HG02852 (cell line): ENCODE data around the gene DCLRE1B.

Experiments used
- ATAC-seq: cut with Tn5 transposase; IDR thresholded peaks from one replicate; pipeline ENCODE4 v1.9.1; 2021; ENCODE audit warnings: mild to moderate bottlenecking, moderate library complexity; ENCODE audit not compliant: unreplicated experiment

DCLRE1B gene

DNA sequence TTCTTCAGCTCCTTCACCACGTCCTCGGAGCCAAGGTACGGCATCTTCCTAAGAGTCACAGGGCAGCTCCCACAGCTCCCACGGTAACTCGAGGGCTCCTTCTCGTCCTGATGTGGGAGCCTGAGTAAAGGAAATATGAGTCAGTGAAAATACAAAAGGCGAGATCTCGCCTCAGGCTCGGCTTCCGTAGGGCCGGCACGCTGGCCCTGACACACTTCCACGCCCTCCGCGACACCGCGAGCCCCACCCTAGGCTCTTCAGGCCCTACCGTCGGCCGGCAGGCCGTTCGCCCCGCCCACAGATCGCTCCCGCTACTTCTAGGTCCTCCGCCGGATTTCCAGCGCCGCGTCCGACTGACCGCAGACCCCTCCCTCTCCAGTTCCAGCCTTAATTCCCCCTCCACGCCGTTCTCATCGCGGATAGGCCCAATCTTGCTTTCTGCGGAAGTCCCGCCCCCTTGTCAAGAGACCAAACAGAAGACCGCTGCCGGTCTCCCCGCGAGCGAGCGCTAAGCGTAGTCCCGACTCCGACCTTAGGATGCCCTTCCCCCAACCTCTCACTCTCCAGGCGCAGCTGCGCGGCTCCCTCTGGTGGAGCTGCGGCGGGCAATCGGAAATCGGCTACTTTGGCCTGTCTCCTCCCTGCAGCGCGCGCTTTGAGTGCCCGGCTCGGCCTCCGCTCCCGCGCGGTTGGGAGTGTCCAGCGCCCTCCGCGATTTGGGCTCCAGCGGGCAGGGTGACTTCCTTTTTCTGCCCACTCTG is at the start of gene DCLRE1B, which contains the start of gene AP4B1:
Gene DCLRE1B (plus strand): TSS at position 653 of the 761 bp plus-strand sequence. CDS start 261 bp downstream, outside the sequence.
Gene AP4B1 (minus strand): TSS at position 126 of the 761 bp plus-strand sequence. CDS start 82 bp downstream, at position 44.
- peak; percentile 86 for ATAC-seq

DNA sequence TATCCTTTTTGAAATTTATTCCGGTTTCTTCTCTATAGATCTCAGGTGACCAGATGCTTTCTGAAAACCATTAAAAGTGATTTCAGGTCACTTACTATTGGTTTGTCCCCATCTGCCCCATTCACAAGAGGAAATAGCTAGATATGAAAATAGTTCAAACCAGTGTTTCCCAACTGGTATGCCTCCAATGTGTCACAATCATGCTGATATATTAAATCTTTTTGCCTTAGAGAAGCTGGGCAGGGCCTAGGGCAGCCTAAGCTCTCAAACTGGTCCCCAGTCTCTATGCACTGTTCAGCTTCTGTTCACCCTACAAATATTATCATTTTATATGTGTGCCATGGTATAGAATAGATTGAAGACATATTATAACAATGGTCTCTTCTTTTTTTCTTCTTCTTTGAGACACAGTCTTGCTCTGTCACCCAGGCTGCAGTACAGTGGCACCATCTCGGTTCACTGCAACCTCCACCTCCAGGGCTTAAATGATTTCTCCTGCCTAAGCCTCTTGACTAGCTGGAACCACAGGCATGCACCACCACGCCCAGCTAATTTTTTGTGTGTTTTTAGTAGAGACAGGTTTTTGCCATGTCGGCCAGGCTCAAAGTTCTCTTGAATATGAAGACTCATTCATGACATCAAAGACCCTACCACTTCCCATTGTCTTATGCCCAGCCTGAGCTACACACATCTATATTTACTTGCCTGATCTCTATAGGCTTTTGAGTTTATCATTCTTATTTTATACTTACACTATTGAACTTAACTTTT is 49.3 kb upstream of the DCLRE1B start:
- no peak for ATAC-seq

DNA sequence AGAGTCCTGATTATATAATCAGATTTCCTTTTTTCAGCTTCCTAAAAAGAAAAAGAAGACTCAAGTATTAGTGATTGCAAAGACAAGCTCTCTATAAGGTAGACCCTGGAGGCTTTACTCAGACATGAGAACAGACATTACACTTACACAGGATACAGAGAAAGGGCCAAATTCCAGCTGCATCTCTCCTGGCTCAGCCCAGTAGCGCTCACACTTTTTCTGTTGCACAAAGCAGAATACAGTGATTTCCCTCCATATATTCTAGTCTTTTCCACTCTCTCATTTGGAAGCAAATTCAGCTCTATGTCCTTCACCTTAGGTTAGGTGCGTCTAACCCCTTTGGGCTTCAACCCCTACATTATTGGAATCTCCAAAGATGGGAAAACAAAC is 48.7 kb upstream of the DCLRE1B start:
- no peak for ATAC-seq

DNA sequence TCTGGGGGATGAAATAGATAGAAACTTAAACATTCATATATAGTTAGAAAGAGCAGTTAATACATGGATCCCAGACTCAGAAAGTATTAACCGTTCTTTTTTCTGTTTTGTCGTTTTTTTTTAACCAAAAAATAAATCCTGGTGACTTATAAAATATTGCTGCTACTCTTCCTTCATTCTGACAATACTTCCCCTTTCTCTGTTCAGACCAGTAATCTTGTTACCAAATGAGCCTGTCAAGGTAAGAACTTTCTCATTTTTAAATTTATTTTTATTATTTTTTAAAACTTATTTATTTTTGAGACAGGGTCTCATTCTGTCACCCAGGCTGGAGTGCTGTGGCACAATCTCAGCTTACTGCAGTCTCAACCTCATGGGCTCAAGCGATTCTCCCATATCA is 47.4 kb upstream of the DCLRE1B start:
- no peak for ATAC-seq

DNA sequence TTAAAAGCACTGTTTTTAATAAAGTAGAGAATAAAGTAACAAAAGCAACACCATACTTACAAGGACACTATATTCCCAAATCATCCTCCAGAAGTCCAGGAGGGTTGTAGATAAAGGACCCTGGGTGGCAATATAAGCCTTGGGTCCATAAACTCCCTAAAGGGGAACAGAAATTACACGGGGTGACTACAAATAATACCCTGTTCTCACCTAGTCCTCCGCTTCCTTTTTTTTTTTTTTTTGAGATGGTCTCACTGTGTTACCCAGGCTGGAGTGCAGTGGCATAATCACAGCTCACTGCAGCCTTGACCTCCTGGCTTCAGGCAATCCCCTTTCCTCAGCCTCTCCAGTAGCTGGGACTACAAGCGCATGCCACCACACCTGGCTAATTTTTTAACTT is 46.7 kb upstream of the DCLRE1B start:
- no peak for ATAC-seq

DNA sequence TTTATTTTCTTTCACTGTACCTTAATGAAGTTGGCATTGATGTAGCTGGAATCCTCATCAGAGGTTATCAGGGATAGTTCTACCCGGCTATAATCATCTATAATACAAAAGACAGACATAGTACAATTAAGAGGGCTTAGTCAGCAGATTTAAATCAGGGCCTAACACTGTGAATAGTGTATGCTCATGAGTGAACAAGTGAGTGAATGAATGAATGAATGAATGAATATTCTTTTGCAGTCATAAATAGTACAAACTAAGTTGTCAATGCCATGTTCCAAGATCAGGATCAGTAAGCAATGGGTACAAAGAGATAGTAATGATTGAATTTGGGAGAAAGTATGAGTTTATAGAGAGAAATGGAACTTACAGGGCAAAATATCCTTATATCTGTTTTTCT is 46.1 kb upstream of the DCLRE1B start:
- ATAC-seq = no peak

DNA sequence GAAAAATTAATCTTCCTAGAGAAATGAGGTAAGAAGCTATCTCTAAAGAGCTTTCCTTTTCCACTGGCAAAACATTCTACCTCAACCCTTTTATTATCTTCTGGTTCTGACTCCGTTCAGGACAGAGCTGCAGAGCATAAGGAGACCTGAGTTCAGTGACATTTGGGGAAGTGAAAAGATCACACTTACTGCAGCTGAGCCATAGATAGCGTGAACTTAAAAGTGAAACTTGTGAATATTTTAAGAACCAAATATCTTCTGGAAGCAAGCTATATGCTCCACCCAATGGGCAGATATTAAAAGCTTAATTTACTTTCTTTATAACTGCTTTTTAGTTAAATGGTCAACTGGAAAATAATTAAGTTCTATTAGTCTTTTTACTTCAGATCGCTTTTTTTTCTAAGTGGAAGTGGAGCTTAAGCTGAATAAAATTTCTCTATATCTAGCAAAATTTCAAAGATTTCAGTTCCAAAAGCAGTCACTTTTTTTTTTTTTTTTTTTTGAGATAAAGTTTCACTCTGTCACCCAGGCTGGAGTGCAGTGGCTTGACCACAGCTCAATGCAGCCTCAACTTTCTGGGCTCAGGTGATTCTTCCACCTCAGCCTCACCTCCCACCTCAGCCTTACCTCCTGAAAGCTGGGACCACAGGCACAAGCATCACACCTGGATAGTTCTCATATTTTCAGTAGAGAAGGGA is 45.5 kb upstream of the DCLRE1B start:
- ATAC-seq = peak; percentile 90

DNA sequence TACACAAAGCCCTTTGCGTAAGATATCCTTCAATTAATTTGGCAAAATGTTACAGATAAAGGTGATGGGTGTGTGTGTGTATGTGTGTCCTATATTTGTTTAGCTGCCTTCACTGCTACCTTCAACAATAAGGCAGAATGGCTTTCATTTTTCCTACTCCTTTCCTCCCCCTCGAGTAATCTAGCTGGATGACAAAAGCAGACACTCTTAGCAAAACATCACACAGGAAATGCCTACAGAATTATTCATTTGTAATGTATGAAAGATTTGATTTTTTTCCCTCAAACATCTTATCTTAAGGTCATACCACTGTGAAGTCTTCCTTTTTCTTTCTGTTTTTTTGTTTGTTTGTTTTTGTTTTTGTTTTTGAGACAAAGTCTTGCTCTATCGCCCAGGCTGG is 44.2 kb upstream of the DCLRE1B start:
- ATAC-seq = no peak

DNA sequence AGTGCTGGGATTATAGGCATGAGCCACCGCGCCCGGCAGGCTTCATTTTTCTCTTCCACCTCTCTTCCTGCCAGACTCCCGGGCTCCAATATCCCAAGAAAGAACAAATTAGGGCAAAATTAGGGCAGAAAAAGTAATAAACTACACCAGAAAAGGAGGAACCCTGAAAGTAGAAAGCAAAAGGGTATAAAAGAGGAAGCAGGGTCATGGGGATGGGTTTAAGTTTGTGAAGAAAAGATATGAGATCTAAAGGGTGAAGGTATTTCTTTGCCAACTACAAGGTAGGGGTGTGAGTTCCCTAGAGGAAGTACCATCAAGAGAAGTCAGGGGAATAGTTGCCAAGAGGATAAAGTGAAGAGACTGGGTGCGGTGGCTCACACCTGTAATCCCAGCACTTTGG is 43.5 kb upstream of the DCLRE1B start:
- ATAC-seq = no peak

DNA sequence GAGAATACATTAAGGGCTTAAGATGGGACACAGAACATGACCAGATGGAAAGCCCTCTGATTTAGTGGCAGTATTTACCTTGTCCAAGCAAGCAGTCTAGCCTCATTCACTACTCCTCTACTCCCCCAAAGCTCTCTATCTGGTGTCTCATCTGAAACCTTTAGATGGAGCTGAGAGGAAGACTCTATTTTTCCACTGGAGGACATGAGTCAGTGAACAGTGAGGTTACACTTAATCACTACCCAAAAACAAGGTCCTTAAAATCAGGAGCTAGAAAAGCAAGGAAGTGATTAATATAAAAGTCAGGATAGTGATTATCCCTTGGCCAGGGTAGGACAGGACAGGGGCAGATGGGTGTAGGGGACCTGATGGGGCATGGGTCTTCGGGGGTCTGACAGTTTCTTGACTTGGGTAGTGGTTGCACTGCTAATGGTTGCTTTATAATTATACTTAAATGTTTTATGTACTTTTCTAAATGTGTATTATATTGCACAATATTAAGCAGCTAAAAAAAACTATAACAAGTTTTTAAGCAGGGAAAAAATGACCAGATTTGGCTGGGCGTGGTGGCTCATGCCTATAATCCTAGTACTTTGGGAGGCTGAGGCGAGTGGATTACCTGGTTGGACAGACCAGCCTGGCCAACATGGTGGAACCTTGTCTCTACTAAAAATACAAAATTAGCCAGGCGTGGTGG is 36.6 kb upstream of the DCLRE1B start:
- ATAC-seq = no peak

DNA sequence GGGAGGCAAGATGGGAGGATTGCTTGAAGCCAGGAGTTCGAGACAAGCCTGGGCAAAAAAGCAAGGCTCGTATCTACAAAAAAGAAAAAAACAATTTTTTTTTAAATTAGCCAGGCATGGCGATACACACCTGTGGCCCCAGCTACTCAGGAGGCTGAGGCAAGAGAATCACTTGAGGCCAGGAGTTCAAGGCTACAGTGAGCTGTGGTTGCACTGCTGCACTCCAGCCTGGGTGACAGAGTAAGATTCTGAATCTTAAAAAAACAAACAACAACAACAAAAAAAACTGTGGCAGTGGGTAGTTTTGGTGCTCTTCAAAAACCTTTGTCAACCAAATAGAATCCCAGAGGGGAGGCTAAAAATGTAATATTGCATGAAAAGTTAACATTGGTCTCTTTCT is 34.3 kb upstream of the DCLRE1B start:
- no peak for ATAC-seq

DNA sequence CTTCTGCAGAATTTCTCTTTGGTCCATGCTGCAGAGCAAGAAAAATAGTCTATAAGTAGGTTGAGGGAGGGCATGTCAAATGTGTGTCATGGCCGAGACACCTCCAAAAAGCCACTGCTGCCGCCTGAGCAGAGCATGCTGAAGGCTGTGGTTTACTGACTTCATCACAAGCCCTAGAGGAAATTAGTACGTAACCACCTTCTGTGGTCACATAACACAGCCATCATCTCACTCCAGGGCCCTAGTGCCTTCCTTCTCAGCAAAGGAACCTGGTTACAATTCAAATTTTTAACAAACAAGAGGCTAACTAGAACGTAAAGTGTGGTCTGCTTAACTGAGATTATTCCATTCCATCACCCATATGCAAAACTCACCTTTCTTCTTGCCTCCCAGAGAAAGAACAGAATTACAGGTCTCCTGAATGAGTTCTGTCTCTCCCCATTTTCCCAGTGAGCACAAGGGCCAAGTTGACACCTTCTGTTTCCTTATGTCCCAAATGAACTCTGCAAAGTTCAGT is 33.5 kb upstream of the DCLRE1B start, which contains the start of gene PTPN22:
Gene PTPN22 (minus strand): TSS at position 116 of the 517 bp plus-strand sequence.
- ATAC-seq = peak; percentile 92

DNA sequence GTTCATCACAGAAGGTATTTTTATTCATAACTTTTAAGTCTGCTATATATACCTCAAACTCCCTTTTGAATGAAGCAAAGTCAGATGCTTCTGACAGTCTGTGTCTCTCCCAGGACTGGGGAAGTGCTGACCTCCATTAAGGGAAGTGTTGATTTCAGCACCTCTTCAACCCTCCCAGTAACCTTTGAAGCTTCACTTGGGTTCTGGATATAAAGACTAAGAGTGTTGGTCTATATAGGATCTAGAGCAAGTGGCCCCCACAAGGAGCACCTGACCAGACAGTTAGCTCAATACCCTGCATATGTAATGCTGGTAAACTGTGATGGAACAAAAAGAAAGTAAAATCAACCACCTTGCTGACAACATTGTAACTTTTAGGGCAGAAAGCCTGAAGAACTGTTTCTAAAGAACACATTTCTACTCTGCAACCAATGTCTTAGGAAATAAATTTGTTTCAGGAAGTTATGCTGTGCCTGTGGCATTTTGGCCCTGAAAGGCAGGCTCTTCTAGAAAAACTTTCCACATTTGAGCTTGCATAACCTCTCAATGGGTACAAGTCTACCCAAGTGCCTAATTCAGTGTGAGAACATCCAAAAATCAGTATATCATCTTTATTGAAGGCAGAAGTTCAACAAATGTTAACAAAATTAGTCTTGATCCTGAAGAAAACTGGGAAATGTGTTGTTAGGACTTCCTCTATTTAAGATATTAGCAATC is 32.7 kb upstream of the DCLRE1B start:
- no peak for ATAC-seq

DNA sequence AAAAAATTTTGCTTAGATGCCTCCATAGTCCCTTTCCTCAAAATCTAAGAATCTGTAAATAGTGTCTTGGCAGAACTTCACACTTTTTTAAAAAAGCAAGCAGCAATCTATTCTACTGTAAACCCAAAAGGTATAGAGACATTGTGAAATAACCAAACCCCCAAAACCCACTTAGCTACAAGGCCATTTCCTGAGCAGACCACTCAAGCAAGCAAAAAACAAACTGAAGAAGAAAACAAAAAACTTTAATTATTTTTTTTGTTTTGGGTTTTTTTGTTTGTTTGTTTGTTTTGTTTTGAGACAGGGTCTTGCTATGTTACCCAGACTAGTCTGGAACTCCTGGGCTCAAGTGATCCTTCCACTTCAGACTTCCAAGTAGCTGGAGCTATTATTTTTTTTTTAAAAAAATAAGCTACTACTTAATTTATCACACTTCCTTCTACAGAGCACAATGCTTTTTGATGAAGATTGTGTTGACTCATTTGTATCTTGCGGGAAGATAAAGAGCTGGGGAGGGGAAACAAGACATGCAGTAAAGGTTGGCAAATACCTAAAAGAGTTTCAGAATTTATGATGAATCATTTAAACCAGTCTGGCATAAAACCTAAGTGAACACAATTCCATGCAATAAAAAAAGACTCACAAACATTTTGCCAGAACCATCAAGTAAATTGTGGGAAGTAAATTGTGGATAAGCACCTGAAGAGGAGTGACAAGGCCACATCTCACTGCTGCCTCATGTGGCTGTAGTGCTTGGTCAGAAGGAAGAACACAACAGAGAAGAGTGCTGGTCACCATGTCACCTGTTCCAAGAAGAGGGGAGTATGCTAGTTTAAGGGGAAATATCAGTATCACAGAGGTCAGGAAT is 30.9 kb upstream of the DCLRE1B start:
- ATAC-seq = peak; percentile 34

DNA sequence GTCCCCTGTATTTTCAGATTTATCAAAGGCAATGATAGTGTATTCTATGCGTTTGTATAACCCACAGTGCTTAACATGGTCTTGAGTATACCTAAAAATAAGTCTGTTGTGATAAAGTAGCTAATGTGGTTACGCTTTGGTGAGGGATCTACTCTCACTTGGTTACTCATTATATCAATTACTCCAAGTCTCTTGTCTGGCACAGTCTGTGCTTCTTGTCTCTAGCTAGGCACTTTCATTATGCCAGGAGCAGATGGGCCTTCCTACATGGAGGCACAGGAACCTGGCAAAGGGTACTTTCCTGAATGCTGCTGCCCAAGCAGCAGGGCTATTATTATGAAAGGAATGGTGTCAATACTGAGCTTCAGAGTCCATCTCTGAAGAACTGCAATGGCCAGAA is 29.4 kb upstream of the DCLRE1B start:
- ATAC-seq = no peak

DNA sequence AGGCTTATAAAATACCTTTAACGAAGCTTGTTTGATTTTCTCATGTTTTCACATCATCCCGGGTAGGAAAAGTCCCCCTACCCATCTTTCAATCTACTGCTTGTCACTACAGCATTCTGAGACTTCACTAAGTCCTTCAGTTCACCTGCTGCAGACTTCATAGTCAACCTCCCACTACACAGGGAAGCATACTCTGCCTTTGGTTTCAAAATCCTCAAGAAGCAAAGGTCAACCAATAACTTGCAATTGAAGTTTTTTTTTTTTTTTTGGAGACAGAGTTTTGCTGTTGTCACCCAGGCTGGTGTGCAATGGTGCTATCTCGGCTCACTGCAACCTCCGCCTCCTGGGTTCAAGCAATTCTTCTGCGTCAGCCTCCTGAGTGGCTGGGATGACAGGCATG is 28.9 kb upstream of the DCLRE1B start:
- no peak for ATAC-seq

DNA sequence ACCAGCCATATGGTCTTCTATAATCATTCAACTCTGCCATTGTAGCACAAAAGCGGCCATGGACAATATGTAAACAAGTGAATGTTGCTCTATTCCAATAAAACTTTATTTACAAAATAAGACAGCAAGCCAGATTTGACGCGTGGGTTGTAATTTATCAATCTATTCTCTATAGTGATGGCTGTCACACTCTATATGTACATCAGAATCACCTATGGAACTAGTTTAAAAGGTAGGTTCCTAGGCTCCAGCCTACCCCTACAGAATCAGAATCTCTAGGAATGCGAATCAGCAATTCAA is 25.4 kb upstream of the DCLRE1B start:
- ATAC-seq = no peak

DNA sequence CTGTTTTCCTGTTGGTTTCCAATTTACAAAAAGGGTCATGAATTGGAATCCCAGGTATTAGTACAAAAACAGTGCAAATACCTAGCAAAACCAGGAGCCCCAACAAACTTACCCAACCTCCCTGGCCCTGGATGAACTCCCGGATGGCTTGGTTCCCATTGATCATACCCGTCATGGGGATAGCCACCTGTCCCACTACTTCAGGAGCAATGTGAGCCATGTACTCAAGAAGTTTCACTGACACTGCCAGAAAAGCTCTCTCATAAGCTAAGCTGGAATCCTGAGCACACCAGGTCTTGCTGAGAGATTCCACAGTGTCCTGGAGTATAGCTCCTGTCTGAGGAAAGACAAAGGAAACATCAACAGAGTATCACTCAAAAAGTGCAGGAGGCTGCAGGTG is 23.5 kb upstream of the DCLRE1B start:
- no peak for ATAC-seq
